Ishikawa (cell line): ENCODE measurements around the gene NPAS2.
A peak's percentile ranks its signal among the peaks of the same experiment; 100 is the strongest.

ENCODE experiments used
- CEBPB ChIP-seq: IDR thresholded peaks from 2 replicates; pipeline ENCODE4 v1.6.1; 2012
- CREB1 ChIP-seq: IDR thresholded peaks from 2 replicates; pipeline ENCODE4 v1.6.1; 2012; ENCODE audit warnings: low read depth
- EGR1 ChIP-seq: IDR thresholded peaks from 2 replicates; pipeline ENCODE4 v1.6.1; 2012
- EP300 ChIP-seq: IDR thresholded peaks from 2 replicates; pipeline ENCODE4 v1.6.1; 2012; ENCODE audit warnings: borderline replicate concordance
- FOXM1 ChIP-seq: IDR thresholded peaks from 2 replicates; pipeline ENCODE4 v1.6.1; 2012; ENCODE audit warnings: low read depth, borderline replicate concordance
- MAX ChIP-seq: IDR thresholded peaks from 2 replicates; pipeline ENCODE4 v1.6.1; 2012
- NFIC ChIP-seq: IDR thresholded peaks from 2 replicates; pipeline ENCODE4 v1.6.1; 2012
- RAD21 ChIP-seq: IDR thresholded peaks from 2 replicates; pipeline ENCODE4 v1.6.1; 2012; ENCODE audit warnings: low read depth
- REST ChIP-seq: IDR thresholded peaks from 2 replicates; pipeline ENCODE4 v1.6.1; 2012; ENCODE audit warnings: low read depth, mild to moderate bottlenecking
- TAF1 ChIP-seq: IDR thresholded peaks from 2 replicates; pipeline ENCODE4 v1.6.1; 2012; ENCODE audit warnings: low read depth, mild to moderate bottlenecking
- TCF12 ChIP-seq: IDR thresholded peaks from 2 replicates; pipeline ENCODE4 v1.6.1; 2012; ENCODE audit warnings: low read depth
- TEAD4 ChIP-seq: IDR thresholded peaks from 2 replicates; pipeline ENCODE4 v1.6.1; 2012
- USF1 ChIP-seq: IDR thresholded peaks from 2 replicates; pipeline ENCODE4 v1.6.1; 2012
- YY1 ChIP-seq: IDR thresholded peaks from 2 replicates; pipeline ENCODE4 v1.6.1; 2012; ENCODE audit warnings: low read depth
- ZBTB7A ChIP-seq: IDR thresholded peaks from 2 replicates; pipeline ENCODE4 v1.6.1; 2012; ENCODE audit warnings: low read depth

Gene NPAS2

GRCh38 chr2:100786297-100786658 is 33.7 kb upstream of the NPAS2 start:
- no peak for TF ChIP-seq REST
- peak; percentile 32; the same call in 1 of the 2 replicates for TF ChIP-seq TEAD4

GRCh38 chr2:100786985-100787384 is 33.0 kb upstream of the NPAS2 start:
- TF ChIP-seq ZBTB7A (no peak), YY1 (no peak), CEBPB (no peak), CREB1 (no peak), FOXM1 (no peak), NFIC (no peak), TEAD4 (no peak), TAF1 (no peak), EP300 (no peak), EGR1 (no peak), REST (no peak), TCF12 (no peak), USF1 (no peak), RAD21 (no peak)

GRCh38 chr2:100789361-100789760 is 30.6 kb upstream of the NPAS2 start:
- TF ChIP-seq YY1 = no peak
- no peak for TF ChIP-seq CEBPB
- TF ChIP-seq TAF1 = no peak

- no peak for TF ChIP-seq YY1
- no peak for TF ChIP-seq TAF1
- TF ChIP-seq FOXM1 = no peak
- no peak for TF ChIP-seq TEAD4
- TF ChIP-seq ZBTB7A = no peak
- TF ChIP-seq REST = no peak
- no peak for TF ChIP-seq MAX
- TF ChIP-seq USF1 = no peak
- no peak for TF ChIP-seq RAD21
These were observed 28.5 kb upstream of the NPAS2 start for GRCh38 chr2:100791294-100791935.

GRCh38 chr2:100791936-100792308 is 28.0 kb upstream of the NPAS2 start:
- TF ChIP-seq EP300 (no peak), ZBTB7A (no peak), REST (no peak), FOXM1 (no peak), MAX (no peak), USF1 (no peak), RAD21 (no peak), YY1 (no peak), EGR1 (no peak), CEBPB (no peak), TEAD4 (no peak), CREB1 (no peak), TAF1 (no peak), TCF12 (no peak)
